IMR-90 (cell line): ENCODE results near the gene VTCN1. TPM values are rescaled to one million over a fixed set of nuclear protein-coding genes. Genes with fewer than 3 reads are reported as not detected.

Experiments
- ATAC-seq: fragments of 200-7000 bp; cut with Tn5 transposase; 2 replicates; pipeline ENCODE4 v1.9.1; 2020; ENCODE audit warnings: low read depth, mild to moderate bottlenecking, moderate library complexity
- BruUV-seq: library from RNA; stranded (reverse); fragments of 400-500 nt; replicated peaks from 2 replicates; lab custom pipeline; 2021; lab: Mats Ljungman, UMichigan
- CTCF ChIA-PET: fragments of 300-600 bp; formaldehyde crosslinking; extraction: SDS; loops from one replicate; lab custom pipeline; 2021; ENCODE audit warnings: antibody characterized with exemption; lab: Yijun Ruan, JAX
- POLR2A ChIA-PET: fragments of 300-600 bp; sonication (Branson Sonifier 250); formaldehyde crosslinking; loops from one replicate; lab custom pipeline; 2022; ENCODE audit warnings: antibody characterized with exemption; ENCODE audit not compliant: unreplicated experiment; lab: Charles Lee
- DNase-seq: peaks from one replicate; pipeline ENCODE4 v3.0.0; 2013
- H2AFZ ChIP-seq: replicated peaks from 2 replicates; pipeline ENCODE3; 2013; ENCODE audit warnings: low read length, mild to moderate bottlenecking; ENCODE audit not compliant: poor library complexity
- H2AK5ac ChIP-seq: 2 replicates; pipeline ENCODE4 v1.6.1; 2013; ENCODE audit warnings: low read depth, low read length, inconsistent platforms
- H2AK9ac ChIP-seq: replicated peaks from 2 replicates; pipeline ENCODE3; 2013; ENCODE audit warnings: mild to moderate bottlenecking, low read depth, low read length, moderate library complexity; ENCODE audit not compliant: poor library complexity
- H2BK120ac ChIP-seq: 2 replicates; pipeline ENCODE4 v1.6.1; 2013; ENCODE audit warnings: low read depth, low read length, inconsistent platforms
- H2BK15ac ChIP-seq: 3 replicates; pipeline ENCODE4 v1.6.1; 2013; ENCODE audit warnings: low read depth, low read length, inconsistent platforms
- H2BK20ac ChIP-seq: 2 replicates; pipeline ENCODE4 v1.6.1; 2013; ENCODE audit warnings: low read depth, mild to moderate bottlenecking, inconsistent platforms, low read length, moderate library complexity
- H2BK5ac ChIP-seq: 2 replicates; pipeline ENCODE4 v1.6.1; 2013; ENCODE audit warnings: mild to moderate bottlenecking, low read depth, low read length, inconsistent platforms; ENCODE audit not compliant: poor library complexity, severe bottlenecking
- H3K14ac ChIP-seq: replicated peaks from 2 replicates; pipeline ENCODE4 v1.6.1; 2013; ENCODE audit warnings: low read depth, low read length, inconsistent platforms
- H3K18ac ChIP-seq: 2 replicates; pipeline ENCODE4 v1.6.1; 2013; ENCODE audit warnings: low read depth, low read length, control low read depth
- H3K23ac ChIP-seq: 2 replicates; pipeline ENCODE4 v1.6.1; 2013; ENCODE audit warnings: low read depth, low read length, inconsistent platforms
- H3K27ac ChIP-seq: 2 replicates; pipeline ENCODE4 v1.5.1; 2013; ENCODE audit warnings: mild to moderate bottlenecking, control low read depth, low read length; ENCODE audit not compliant: insufficient read depth
- H3K27me3 ChIP-seq: 2 replicates; pipeline ENCODE4 v1.6.1; 2013; ENCODE audit warnings: low read length; ENCODE audit not compliant: control insufficient read depth, insufficient read depth
- H3K36me3 ChIP-seq: 2 replicates; pipeline ENCODE4 v1.6.1; 2013; ENCODE audit warnings: low read length, mixed read lengths; ENCODE audit not compliant: control insufficient read depth, insufficient read depth
- H3K4ac ChIP-seq: 2 replicates; pipeline ENCODE4 v1.6.1; 2013; ENCODE audit warnings: low read depth, low read length, inconsistent platforms
- H3K4me1 ChIP-seq: 2 replicates; pipeline ENCODE4 v1.6.1; 2013; ENCODE audit warnings: low read length, mixed read lengths; ENCODE audit not compliant: control insufficient read depth, insufficient read depth
- H3K4me2 ChIP-seq: 2 replicates; pipeline ENCODE4 v1.6.1; 2013; ENCODE audit warnings: low read depth, mild to moderate bottlenecking, control low read depth, low read length, moderate library complexity
- H3K4me3 ChIP-seq: 2 replicates; pipeline ENCODE4 v1.5.1; 2013; ENCODE audit warnings: low read depth, mild to moderate bottlenecking, control low read depth, low read length, moderate library complexity; ENCODE audit not compliant: insufficient read depth
- H3K56ac ChIP-seq: 2 replicates; pipeline ENCODE4 v1.6.1; 2013; ENCODE audit warnings: low read length, inconsistent platforms; ENCODE audit not compliant: insufficient read depth; ENCODE audit errors: extremely low read depth
- H3K79me1 ChIP-seq, 2 experiments: 2 replicates each; pipeline ENCODE4 v1.6.1; 2013; ENCODE audit warnings: low read length in 2 of 2, inconsistent platforms in 1 of 2, low read depth in 1 of 2
- H3K9ac ChIP-seq: 2 replicates; pipeline ENCODE4 v1.6.1; 2013; ENCODE audit warnings: low read depth, low read length, control low read depth
- H3K9me1 ChIP-seq: 2 replicates; pipeline ENCODE4 v1.6.1; 2013; ENCODE audit warnings: low read length, inconsistent platforms; ENCODE audit not compliant: insufficient read depth
- H3K9me3 ChIP-seq: 2 replicates; pipeline ENCODE4 v1.6.1; 2013; ENCODE audit warnings: low read length; ENCODE audit not compliant: control insufficient read depth, insufficient read depth
- H4K20me1 ChIP-seq: 2 replicates; pipeline ENCODE4 v1.6.1; 2013; ENCODE audit warnings: low read length, inconsistent platforms; ENCODE audit not compliant: insufficient read depth
- H4K5ac ChIP-seq: 2 replicates; pipeline ENCODE4 v1.6.1; 2013; ENCODE audit warnings: mild to moderate bottlenecking, low read depth, low read length, control low read depth
- H4K8ac ChIP-seq, 2 experiments: 2 replicates each; pipeline ENCODE4 v1.6.1; 2013; ENCODE audit warnings: low read depth in 2 of 2, low read length in 2 of 2, control low read depth in 1 of 2, inconsistent platforms in 1 of 2
- H4K91ac ChIP-seq: 2 replicates; pipeline ENCODE4 v1.6.1; 2013; ENCODE audit warnings: low read depth, low read length, inconsistent platforms; ENCODE audit not compliant: insufficient read depth
- CHD1 ChIP-seq: IDR thresholded peaks from 2 replicates; pipeline ENCODE4 v1.6.1; 2012; ENCODE audit warnings: low read depth, low read length, improper control_type of control experiment
- MAFK ChIP-seq: IDR thresholded peaks from 2 replicates; pipeline ENCODE4 v1.6.1; 2012; ENCODE audit warnings: low read depth, low read length, improper control_type of control experiment
- MAZ ChIP-seq: IDR thresholded peaks from 2 replicates; pipeline ENCODE4 v1.6.1; 2012; ENCODE audit warnings: low read depth, mild to moderate bottlenecking, low read length, improper control_type of control experiment, moderate library complexity, borderline replicate concordance
- NFE2L2 ChIP-seq: fragments of 150-350 bp; IDR thresholded peaks from 2 replicates; pipeline ENCODE4 v1.6.1; 2016; ENCODE audit warnings: low read depth, mild to moderate bottlenecking, low read length
- POLR2A ChIP-seq: IDR thresholded peaks from 2 replicates; pipeline ENCODE4 v1.6.1; 2012; ENCODE audit warnings: mild to moderate bottlenecking, low read depth, low read length
- RFX5 ChIP-seq: IDR thresholded peaks from 2 replicates; pipeline ENCODE4 v1.8.0; 2012; ENCODE audit warnings: low read depth, mild to moderate bottlenecking, low read length, moderate library complexity
- WGBS, 2 experiments: methylation state at CpG; one replicate each; pipeline versions ENCODE4 v1.1.5 to v1.1.7; 2013; ENCODE audit warnings: missing lambda C conversion rate in 2 of 2; ENCODE audit not compliant: insufficient read length in 1 of 2; ENCODE audit errors: extremely low coverage in 2 of 2; 5-methylcytosine and 5-hydroxymethylcytosine counted together
- dilution Hi-C: fragments of 300-500 bp; cut with HindIII; formaldehyde crosslinking; loops from one replicate; pipeline ENCODE4 v1.14.3; 2018; ENCODE audit warnings: low sequenced_read_pairs; ENCODE audit not compliant: unreplicated experiment
- in situ Hi-C: fragments of 300-500 bp; cut with MboI; formaldehyde crosslinking; loops from 3 replicates; pipeline ENCODE4 v1.14.3; 2019; ENCODE audit warnings: low sequenced_read_pairs, inconsistent platforms, mixed read lengths
- intact Hi-C: fragments of 100-400 bp; cut with micrococcal nuclease; formaldehyde crosslinking; loops from 2 replicates; pipeline ENCODE4 v1.10.0; 2022
- polyA plus RNA-seq, 3 experiments: library from polyadenylated mRNA; depleted of rRNA; stranded (reverse); fragments of >200 nt; gene quantifications; 2 replicates each; pipeline ENCODE4 v1.2.3, GENCODE V29; 2012; ENCODE audit warnings: low replicate concordance in 1 of 3
- total RNA-seq: library from RNA; depleted of rRNA; stranded (reverse); fragments of >200 nt; gene quantifications from 2 replicates; pipeline ENCODE4 v1.2.3, GENCODE V29; 2012
- TF ChIP-seq, protein P1 (sequence below): fragments of 150-350 bp; IDR thresholded peaks from 2 replicates; pipeline ENCODE4 v1.6.1; 2016; ENCODE audit warnings: low read depth, mild to moderate bottlenecking, low read length, moderate library complexity, borderline replicate concordance
- TF ChIP-seq, protein P2 (sequence below): conservative IDR thresholded peaks from 2 replicates; pipeline ENCODE4 v1.5.1; 2012; ENCODE audit warnings: mild to moderate bottlenecking, low read depth, low read length, improper control_type of control experiment

VTCN1 gene
- total and polyA plus RNA-seq, 2 of the 4 experiments (the other 2 are of a cell fraction): not detected

DNA sequence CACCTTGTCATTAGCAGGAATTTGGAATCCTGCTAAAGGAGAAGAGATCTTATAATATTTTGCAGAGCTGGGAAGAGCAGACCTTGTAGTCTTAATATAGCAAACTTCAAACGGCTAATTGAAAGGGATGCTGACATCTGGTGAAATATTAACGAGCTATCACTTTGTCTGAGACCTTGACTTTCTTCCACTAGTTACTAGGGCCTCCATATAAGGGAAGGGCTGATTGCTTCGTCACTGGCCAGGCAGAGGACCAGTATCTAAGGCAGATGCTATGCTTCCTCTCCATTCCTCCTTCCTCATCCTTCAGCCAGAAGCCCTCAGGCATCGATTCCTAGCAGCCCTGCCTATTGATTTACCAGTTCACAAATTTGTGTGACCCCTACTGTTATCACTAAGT is 6.0 kb upstream of the VTCN1 start:
- no TSS peak for BruUV-seq
- no peak overlapping the region for H2BK15ac ChIP-seq
- ChIA-PET CTCF (no interaction called here), POLR2A (no interaction called here)
- H3K9me1 ChIP-seq: no peaks in the 10 kb centered on the region
- no peak overlapping the region for H2BK5ac ChIP-seq
- H3K56ac ChIP-seq: no peak overlapping the region
- WGBS, 2 experiments: 50% methylated on average over 1 of the region's 4 CpGs; no CpG with 5 or more reads in 1 of the 2 experiments
- no peak overlapping the region for H3K23ac ChIP-seq
- intact Hi-C loops (no loop called here), in situ Hi-C loops (no loop called here), dilution Hi-C loops (no loop called here)
- no peak overlapping the region for H4K5ac ChIP-seq
- DNase-seq (no peak), ATAC-seq (no peak)
- no peak overlapping the region for H2AK5ac ChIP-seq
- H3K14ac ChIP-seq: no peak overlapping the region
- no peak overlapping the region for H2BK120ac ChIP-seq
- no peaks in the 10 kb centered on the region for H3K4me1 ChIP-seq
- TF ChIP-seq, protein P1, sequence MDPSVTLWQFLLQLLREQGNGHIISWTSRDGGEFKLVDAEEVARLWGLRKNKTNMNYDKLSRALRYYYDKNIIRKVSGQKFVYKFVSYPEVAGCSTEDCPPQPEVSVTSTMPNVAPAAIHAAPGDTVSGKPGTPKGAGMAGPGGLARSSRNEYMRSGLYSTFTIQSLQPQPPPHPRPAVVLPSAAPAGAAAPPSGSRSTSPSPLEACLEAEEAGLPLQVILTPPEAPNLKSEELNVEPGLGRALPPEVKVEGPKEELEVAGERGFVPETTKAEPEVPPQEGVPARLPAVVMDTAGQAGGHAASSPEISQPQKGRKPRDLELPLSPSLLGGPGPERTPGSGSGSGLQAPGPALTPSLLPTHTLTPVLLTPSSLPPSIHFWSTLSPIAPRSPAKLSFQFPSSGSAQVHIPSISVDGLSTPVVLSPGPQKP: no peak
- no peak for TF ChIP-seq POLR2A
- no peak for TF ChIP-seq NFE2L2
- no peak for TF ChIP-seq CHD1
- TF ChIP-seq RFX5: no peak
- TF ChIP-seq, protein P2, sequence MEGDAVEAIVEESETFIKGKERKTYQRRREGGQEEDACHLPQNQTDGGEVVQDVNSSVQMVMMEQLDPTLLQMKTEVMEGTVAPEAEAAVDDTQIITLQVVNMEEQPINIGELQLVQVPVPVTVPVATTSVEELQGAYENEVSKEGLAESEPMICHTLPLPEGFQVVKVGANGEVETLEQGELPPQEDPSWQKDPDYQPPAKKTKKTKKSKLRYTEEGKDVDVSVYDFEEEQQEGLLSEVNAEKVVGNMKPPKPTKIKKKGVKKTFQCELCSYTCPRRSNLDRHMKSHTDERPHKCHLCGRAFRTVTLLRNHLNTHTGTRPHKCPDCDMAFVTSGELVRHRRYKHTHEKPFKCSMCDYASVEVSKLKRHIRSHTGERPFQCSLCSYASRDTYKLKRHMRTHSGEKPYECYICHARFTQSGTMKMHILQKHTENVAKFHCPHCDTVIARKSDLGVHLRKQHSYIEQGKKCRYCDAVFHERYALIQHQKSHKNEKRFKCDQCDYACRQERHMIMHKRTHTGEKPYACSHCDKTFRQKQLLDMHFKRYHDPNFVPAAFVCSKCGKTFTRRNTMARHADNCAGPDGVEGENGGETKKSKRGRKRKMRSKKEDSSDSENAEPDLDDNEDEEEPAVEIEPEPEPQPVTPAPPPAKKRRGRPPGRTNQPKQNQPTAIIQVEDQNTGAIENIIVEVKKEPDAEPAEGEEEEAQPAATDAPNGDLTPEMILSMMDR: no peak
- TF ChIP-seq MAFK: no peak
- no peak for TF ChIP-seq MAZ
- H3K4me3 ChIP-seq: no peak overlapping the region
- H3K9me3 ChIP-seq: no peaks in the 10 kb centered on the region
- no peaks in the 10 kb centered on the region for H4K20me1 ChIP-seq
- H2AK9ac ChIP-seq: no peak overlapping the region
- no peak overlapping the region for H4K8ac ChIP-seq
- H3K27me3 ChIP-seq: no peaks in the 10 kb centered on the region
- H3K79me1 ChIP-seq: no peaks in the 10 kb centered on the region
- H2AFZ ChIP-seq: no peak overlapping the region
- no peak overlapping the region for H3K27ac ChIP-seq
- no peak overlapping the region for H4K91ac ChIP-seq
- no peak overlapping the region for H3K4ac ChIP-seq
- no peak overlapping the region for H2BK20ac ChIP-seq
- H3K9ac ChIP-seq: no peak overlapping the region
- H3K4me2 ChIP-seq: no peak overlapping the region
- H3K36me3 ChIP-seq: no peaks in the 10 kb centered on the region
- no peak overlapping the region for H3K18ac ChIP-seq
